HG02973 (cell line): Measurements from ENCODE around the gene CDKAL1.
"Not testable (repeated sequence)": the region's sequence is repeated elsewhere in the genome, so short reads cannot be mapped to it uniquely, and the experiment has no call there.

ENCODE experiments used
- ATAC-seq: cut with Tn5 transposase; IDR thresholded peaks from one replicate; pipeline ENCODE4 v1.9.1; 2021; ENCODE audit warnings: moderate library complexity; ENCODE audit not compliant: unreplicated experiment

Gene CDKAL1

DNA sequence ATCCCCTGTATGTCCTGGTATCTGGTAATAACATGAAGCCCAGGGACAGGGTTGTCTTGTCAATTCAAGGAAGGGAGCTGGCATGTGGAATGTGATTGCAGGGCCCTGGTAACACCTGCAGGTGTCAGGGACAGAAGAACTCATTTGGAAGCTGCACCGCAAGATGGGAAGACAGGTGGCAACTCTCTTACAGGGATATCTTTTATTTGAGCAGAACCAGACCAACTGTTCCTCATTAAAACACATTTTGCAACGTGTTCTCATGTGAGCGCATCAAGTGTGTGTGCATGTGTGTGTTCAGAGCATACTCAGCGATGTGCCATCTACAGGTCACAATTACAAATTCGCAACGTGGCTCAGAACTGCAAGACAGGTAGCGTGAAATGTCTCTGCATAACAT, 688.4 kb downstream of the CDKAL1 start:
- ATAC-seq = no peak

DNA sequence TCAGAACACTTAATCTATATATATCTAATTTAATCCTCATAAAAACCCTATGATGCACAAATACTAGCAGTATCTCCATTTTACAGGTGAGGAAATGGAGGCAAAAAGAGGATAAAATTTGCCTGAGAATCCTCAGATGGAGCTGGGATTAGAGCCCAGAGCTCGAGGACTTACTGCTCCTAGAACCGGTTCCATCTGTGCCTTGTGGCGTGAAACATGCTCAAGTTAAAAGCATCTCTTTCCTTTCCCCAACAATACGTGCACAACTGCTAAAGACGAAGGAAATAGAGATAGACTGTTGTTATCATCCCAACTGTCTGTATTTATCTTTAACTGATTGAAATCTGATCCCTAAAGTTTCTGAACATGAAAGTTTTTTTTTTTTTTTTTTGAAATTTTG, 691.7 kb downstream of the CDKAL1 start:
- ATAC-seq = no peak

DNA sequence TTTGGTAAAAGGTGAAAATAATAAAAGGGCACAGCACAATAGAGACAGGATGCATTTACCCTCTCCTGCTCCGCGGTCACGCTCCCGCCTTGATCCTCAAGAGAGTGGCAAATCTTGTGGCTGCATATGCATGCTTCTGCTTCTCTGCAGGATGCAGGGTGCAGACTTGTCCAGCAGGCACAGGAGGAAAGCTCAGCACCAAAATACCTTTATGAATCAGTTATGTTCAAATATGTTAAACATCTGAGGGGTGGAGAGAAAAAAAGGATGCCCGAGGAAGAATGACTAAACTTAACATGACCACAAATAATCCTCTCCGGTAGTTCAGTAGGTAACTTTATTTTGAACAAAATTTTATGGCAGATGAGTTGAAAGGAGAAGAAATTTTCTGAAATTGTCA, 693.2 kb downstream of the CDKAL1 start:
- no peak for ATAC-seq

DNA sequence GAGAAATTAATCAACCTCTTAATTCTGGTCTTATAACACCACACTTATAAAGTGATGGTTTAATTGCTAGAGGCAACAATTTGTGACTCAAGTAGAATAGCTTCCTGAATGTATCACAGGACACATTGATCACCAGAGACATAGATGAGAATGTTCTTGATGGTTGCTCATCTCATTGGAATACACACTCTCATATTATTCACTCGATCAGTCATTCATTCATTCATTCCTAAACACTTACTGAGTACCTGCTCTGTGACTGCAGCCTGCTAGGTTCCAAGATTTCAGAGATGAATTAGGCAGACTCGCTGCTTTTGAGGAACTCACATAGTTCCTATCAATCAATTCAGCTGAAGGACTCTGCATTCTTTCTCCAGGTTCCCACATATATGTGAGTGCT, 694.2 kb downstream of the CDKAL1 start:
- no peak for ATAC-seq

DNA sequence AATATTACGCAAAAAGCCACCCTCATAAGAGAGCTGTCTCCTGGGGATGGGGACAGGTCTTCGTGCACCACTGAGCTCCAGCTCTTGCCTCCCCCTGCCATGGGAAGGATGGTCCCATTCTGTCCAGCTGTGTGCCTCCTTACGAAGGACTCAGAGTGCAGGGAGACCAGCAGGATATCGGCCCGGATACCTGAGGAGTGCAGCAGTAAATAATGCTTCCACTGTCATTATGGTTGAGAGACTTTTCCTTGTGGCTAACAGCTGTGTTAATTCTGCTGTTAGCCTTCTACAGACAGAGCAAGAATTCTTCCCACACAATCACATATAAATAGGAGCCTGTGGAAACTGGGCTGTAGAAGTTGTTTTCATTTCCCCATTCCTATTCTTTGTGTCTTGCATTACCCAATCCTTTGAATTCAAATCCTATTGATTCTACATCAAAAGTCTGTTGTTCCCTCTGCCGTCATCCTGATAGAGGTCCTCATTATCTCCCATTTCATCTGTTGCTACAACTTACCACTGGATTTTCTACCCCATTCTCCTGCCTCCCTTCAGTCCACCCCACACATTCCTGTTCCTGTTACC, 694.7 kb downstream of the CDKAL1 start:
- ATAC-seq = no peak

DNA sequence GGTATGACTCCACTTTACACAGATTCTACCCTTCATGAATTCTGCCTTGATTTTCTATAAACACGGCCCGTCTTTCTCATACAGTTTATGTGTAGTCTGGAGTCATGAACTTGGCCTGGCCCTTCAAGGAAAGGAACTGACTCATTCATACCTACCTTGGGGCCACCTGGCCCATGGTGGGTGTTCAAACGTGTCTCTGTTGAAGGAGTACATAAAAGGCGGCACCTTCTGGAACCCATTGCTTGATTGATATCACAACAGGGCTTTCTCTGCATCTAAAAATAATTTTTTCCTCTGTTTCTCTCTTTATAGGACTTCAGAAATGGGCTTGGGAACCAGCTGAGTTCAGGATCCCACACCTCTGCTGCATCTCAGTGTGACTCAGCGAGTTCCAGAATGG, 696.3 kb downstream of the CDKAL1 start:
- no peak for ATAC-seq

DNA sequence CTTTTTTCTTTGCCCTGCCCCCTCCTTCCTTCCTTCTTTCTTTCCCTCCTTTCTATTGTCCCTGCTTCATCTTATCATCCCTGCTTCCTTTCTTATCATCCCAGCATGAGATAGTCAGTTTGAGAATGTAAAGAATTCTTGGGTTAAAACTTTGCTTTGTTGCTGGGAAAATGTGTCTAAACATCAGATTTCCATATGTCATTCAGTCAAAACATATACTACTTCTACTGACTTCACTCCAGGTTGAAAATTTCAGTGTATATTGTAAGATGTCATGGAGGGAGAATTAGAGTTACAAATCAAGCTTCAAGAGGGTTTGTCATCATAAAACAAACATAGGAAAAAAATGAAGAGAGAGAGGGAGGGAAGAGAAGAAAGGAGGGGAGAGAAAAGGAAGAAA, 700.9 kb downstream of the CDKAL1 start:
- ATAC-seq = no peak

DNA sequence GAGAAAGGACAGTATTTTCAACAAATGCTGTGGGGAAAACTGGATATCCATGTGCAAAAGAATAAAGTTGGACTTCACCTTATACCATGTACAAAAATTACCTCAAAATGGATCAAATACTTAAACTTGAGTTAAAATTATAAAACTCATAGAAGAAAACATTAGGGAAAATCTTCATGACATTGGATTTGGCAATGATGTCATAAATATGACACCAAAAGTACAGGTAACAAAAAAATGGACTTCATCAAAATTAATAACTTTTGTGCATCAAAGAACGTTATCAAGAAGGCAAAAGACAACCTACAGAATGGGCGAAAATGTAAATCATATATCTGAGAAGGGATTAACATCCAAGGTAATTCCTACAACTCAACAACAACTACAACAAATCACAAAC, 704.0 kb downstream of the CDKAL1 start:
- ATAC-seq = no peak

DNA sequence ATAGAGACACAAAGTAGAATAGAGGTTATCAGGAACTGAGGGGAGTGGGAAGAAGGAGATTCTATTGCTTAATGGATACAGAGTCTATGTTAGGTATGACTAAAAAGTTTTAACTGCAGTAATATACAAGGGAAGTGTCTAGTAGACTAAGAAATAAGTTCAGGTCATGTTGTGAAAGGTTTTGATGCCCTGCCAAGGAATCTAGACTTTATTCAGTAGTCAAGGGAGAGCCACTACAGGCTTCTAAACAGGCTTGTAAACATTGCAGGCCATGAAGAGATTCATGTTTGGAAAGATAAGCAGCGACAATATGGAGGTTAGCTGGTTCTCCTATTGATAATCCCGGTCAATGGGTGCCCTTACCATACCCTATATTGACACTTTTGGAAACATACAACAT, 706.5 kb downstream of the CDKAL1 start:
- no peak for ATAC-seq

DNA sequence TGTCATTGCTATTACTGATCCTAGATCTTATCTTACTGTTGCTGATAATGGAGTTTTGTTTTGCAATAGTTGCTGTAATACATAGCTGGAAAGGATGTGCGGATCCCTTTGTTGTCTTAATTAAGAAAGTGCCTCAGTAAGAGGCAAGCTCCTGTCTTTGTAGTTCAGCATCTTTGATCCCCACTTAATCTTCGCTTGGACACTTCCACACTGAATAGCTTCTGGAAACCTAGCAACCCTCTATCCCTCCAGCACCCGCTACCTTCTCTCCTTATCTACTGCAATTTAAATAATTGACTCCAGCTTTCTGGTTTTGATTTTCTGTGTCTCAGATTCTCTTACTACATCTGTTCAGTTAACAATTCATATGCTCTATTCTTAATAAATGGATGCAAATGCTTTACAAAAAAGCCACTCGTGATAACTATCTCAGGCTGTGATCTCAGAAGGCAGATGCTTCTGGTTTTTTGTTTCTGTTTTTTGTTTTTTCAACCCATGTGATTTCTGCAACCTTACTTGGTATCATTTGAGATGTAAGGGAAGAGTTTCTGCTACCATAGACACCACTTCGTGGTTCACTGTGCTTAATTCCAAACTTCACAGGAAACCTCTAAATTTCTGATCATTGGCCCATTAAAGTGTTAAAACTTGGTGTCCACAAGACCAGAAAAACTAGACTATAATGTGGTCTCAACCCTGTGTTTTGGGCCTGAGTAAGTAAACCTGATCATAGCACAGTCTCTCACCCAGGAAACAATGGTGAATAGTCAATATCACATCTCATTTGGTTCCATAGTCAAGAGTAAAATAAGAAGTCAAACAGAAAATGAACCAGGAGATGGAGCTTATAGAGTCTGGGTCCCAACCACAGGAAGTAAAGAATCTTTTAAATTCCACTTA, 707.2 kb downstream of the CDKAL1 start:
- no peak for ATAC-seq

DNA sequence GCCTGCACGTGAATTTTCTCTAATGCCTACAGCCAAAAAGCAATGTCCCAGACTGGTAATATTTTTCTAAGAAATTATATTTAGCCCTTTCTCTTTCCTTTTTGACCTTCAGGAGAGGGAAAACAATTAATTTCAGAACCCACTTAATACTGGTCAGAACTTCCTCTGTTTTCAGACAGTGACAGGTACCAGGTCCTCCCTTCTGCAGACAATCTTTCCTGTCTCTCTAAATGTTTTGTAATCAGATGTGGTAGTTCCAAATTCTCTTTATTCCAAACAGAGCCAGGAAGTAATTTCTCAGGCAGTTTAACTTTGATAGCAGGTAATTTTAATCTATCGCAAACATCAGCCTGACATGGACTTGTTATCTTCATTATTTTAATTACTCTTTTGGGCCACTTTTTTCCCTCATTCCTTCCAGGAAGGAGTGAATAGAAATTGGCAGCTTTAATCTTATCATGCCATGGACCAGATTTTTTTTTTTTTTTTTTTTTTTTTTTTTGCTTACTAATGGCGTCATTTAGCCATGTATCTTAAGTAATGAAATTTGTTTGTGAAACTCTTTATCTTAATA, 710.7 kb downstream of the CDKAL1 start:
- ATAC-seq = no peak

DNA sequence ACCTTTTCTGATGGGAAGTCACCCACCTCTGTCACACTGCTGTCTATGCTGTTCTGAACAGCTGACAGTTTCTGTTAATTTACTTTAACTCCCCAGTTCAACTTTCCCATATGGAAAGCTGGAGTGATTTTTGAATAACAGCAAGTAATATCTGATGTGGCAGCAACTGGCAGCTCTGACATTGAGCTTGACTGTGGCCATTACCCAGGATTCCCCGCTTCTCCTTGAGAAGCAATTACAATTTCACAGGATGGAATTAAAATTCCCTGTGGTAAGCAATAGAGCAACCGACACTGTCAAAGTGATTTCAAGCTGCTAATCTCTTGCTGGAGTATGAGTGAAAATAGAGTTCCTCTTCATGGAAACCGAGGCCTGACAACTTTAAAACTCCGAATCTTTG, 711.2 kb downstream of the CDKAL1 start:
- ATAC-seq = no peak

DNA sequence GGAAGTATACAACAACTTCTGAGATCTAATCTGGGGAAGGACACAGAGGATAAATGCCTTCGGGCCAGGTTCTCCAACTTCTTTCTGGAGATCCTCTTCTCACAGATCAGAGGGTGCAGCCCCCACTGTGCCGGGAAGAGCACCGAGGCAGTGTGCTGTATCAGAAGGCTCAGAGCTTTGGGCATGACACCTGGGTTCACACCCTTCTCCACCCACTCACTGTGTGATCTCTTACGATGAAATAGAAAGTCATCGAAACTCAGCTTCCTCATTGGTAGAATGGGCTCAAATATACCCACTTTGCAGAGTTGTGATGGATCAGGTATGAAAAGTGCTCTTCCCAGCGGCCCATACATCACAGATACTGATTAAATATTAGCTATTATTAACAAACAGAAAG, 711.8 kb downstream of the CDKAL1 start:
- ATAC-seq = no peak

DNA sequence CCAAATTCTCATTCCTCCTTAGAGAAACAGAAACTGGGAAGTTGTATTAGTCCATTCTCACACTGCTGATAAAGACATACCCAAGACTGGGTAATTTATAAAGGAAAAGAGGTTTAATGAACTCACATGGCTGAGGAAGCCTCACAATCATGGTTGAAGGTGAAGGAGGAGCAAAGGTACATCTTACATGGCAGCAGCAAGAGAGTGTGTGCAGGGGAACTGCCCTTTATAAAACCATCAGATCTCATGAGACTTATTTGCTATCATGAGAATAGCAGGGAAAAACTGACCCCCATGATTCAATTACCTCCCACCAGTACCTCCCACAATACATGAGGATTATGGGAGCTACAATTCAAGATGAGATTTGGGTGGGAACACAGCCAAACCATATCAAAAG, 720.2 kb downstream of the CDKAL1 start:
- ATAC-seq = not testable (repeated sequence)

DNA sequence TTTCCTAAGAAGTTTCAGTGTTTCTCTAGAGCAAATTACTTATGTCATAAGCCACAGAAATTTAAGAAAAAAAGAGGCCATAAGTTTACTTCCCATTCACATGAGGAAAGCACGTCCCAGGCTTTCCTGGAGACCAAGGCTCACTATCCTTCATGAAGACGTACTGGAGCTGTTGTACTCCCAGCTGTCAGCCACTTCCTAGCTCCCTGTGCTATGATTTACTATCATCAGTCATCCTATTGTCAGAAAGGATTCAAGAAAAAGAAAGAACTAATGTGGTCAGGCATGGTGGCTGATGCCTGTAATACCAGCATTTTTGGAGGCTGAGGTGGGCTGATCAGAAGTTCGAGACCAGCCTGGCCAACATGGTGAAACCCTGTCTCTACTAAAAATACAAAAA, 721.9 kb downstream of the CDKAL1 start:
- no peak for ATAC-seq

DNA sequence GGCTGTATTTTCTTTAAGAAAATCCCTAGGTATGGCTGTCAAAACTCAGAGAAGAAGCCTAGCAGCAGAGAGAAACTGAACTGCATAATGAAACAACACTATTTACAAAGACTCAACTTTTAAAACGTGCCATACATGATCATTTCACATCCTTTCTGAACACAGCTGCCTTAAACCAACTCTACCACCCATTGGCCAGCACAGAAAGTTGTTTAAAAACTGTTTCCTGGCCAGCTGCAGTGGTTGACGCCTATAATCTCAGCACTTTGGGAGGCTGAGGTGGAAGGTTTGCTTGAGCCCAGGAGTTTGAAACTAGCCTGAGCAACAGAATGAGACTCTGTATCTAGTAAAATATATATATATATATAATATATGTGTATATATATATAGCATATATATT, 722.9 kb downstream of the CDKAL1 start:
- ATAC-seq = no peak

DNA sequence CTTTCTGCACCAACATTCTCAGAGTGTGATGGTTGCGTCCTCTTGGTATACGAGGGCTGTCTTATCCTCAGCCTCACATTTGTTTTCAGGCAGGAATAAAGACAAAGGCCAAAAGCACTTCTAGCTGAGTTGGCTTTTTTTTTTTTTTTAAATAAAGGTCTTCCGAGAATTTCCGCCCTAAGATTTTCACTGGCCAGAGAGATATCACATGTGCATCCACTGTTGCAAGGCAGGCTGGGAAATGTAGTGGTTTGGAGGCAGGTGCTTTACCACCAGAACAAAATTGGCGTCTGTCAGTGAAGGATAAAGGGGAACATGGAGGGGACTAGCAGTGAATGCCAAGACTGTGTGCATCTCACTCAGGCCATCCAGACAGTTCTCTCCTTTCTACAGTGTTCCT, 724.4 kb downstream of the CDKAL1 start:
- ATAC-seq = no peak

DNA sequence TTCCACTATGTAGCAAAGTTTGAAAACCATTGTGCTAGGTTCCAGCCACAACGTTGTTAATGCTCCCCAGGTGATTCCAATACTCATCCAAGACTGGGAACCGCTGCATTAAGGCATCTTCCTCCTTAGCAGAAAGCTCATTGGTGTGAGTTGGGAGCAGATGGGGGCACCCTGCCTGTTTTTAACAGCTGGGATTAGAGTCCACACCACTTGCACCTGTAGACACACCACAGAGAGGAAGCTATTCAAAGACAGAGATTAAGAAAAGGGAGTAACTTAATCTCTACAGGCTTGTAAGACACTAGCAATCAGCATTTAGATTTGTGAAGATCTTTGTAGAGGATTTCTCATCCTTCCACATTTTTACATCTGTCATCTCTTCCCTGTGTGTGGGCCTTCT, 725.4 kb downstream of the CDKAL1 start:
- ATAC-seq = no peak

DNA sequence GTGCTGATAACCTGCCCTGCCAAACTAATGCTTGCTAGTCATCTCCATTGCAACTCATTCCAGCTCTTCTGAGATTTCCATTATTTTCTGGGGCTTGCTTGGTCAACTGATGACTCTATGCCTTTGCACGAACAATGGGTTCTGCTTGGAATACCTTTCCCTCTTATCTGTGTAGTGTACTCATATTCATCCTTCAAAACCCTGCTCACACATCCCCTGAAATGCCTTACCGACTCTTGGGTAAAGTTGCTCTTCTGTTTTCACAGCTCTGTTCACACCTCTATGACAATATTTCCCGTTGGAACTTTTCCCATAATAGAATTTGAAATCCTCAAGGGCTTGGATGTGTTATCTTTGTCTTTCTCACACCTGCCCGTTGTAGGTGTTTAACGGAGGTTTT, 728.2 kb downstream of the CDKAL1 start:
- ATAC-seq = no peak

DNA sequence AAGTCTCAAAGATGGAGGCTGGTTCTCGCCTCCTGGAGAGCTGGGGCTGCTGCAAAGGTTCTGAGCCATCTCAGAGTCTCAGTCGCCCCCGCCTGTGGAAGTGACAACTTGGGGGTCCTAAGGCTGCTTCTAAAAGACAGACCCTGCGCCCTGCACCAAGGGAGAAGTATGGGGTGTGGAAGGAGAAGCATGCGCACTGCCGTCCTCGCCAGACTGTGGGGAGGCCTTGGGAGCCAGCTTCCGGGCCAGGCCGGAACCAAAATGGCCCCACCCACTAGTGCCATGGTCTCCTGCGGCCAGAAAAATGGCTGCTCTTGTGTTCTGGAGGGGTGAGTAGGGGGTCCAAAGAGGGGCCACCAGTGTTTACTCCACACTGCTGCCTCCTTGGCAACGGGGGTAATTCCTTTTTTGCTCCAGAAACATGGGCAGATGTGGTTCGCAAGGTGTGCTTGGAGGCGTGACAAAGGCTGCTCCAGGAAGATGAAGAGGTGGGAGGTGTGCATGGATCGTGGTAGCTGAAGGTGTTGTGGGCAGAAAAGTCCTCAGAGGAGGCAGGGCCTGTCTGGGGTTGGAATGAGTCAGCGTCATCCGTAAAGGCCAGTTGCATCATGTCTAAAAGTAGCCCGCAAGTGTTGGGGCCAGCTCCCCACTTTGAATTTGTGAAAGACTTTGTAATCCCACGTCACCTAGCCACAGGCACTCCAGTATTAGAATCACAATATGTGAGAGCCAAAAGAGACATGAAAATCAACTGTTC, 729.5 kb downstream of the CDKAL1 start:
- peak; percentile 83 for ATAC-seq

DNA sequence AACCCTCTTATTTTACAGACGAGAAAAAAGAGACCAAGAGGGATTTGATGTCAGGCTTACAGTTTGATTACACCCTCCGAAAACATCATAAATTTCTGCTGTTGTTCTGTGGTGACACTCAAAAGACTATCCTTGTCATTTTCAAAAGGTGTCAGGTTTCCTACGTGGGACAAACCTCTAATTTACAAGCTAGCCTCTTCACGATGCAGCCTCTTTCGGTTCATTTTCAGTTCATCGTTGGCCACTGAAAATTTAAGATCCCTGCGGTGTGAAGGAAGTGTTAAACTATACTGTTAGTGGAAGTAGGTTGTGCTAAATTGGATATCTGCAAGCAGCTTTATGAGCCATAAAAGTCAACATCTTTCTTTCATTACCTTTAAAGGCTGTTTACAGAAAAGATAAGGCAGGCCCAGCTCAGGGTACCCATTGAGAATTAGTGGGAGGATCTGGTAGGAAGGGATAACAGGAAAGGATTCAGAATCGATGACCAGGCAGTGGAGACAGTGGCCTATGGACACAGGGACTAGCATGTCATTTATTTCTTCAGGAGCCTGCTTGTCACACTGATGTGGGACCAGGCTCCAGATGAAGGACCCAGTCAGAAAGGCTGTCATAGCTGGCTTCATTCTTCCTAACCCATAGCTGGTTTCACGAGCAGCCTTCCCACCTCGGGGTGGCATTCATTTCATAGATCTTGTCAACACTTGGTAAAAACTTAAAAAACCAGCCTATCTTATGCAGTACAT, 730.2 kb downstream of the CDKAL1 start:
- no peak for ATAC-seq
